Activated CD8-positive, alpha-beta memory T cell treated with anti-CD3 and anti-CD28 coated beads for 48 hours (primary cell): ENCODE measurements around the gene F13A1.

ENCODE experiments used
- DNase-seq, 3 experiments: peaks; one replicate each; pipeline ENCODE4 v3.0.0-alpha.2; 2020; ENCODE audit warnings: low read depth in 2 of 3, low spot score in 2 of 3

The F13A1 gene

DNA sequence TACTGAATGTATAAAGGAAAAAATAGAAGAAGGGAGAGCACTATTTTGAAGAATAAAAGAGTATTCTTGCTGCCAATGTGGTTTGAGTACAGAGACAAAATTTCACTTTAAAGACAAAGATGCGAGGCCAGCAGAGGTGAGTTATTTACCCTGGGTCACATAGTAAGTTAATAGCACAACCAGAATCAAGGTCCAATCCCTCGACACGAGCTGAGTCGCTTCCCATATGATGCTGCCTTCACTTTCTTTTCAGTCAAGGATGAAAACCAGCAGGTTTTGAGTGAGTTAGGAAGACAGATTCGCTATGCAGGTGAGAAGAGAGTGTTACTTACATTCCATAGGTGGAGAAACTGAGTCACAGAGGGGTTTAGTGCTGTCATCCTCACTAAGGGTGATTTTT is 75.8 kb downstream of the F13A1 start:
- no peak for DNase-seq

GRCh38 chr6:6243846-6244245 is 76.6 kb downstream of the F13A1 start:
- no peak for DNase-seq

GRCh38 chr6:6239598-6240581 is 80.6 kb downstream of the F13A1 start:
- no peak for DNase-seq

DNA sequence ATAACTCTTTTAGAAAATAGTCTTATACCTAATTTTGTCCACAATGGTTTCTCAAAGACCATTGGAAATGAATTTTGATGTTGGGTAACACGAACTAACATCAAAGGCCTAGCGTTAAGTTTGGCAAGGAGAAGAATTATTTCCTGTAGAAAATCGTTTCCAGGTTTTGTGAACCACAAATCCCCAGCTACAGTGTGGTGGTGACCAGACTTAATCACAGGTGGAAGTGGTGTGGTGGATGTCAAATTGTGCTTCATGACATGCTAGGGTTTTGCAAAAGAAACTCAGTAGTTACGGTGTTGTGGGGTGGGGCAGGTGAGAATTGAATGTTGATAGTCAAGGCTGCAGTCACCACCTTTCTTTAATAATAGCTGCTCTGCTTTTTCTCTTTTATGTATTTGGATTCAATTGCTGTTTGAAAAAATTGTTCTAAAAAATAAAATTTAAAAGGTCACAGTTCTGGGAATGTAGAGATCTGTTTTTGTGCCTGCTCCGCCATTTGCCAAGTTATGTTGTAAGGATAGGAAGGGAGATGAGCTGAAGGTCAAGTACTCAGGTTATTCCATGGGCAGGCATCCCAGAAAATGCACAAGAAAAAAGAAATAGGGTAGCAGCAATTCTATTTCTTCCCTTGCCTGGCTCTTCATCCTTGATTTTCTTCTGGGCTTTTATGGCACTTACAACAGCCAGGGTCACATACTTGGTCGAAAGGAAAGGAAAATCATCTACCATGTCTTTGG is 83.6 kb downstream of the F13A1 start:
- no peak for DNase-seq

- DNase-seq, result no peak
Observed at GRCh38 chr6:6235786-6236185, 84.7 kb downstream of the F13A1 start.

GRCh38 chr6:6234963-6235362 is 85.5 kb downstream of the F13A1 start:
- DNase-seq, result no peak

GRCh38 chr6:6230286-6230685 is 90.2 kb downstream of the F13A1 start:
- DNase-seq, result no peak

DNA sequence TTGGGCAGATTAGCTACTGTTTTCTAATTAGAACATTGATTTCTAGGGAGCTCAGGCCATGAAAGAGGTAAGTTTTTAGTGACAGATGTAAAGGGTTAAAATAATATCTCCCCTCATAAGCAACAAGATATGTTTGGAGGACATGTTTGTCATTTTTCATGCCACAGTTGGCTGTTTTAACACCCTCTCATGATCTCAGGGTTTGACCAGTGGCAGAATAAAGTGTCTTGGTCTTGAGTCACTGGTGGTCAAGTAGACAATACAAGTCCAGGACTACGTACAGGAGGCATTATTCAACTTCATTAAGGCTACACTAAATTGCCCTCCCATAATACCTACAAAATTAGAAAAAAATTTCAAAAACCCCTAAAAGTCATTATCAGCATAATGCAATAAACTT is 92.6 kb downstream of the F13A1 start:
- DNase-seq, result no peak

DNA sequence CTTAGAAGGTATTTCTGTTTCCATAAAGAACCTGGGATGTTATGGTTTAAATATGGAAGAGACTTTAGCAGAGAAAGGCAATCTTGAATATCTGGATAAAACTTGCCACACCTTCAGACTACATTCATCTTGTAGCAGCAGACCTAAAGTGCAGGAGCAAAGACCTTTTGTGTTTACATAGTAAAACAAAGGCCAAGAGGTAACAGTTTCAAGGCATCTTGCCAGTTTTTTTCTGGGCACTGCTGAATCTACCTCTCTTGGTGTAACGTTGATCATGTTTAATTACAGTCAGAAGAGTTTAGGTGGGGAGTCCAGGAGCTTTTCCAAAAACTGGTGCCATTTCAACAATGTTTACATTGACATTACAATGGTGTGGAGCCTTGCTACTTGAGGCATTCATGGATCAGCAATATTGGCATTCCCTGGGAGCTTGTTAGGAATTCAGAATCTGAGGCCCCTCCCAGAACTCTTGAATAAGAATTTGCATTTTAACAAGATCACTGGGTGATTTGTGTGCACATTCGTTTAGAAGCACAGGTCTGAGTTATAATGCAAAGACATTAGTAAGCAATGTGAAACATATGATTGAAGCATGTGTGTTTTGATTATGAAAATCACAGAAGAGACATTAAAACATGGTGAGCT is 94.5 kb downstream of the F13A1 start:
- no peak for DNase-seq

GRCh38 chr6:6224933-6225486 is 95.5 kb downstream of the F13A1 start:
- no peak for DNase-seq

GRCh38 chr6:6221787-6222535 is 98.5 kb downstream of the F13A1 start:
- DNase-seq, result no peak

- no peak for DNase-seq
Observed at GRCh38 chr6:6220718-6221117, 99.7 kb downstream of the F13A1 start.

DNA sequence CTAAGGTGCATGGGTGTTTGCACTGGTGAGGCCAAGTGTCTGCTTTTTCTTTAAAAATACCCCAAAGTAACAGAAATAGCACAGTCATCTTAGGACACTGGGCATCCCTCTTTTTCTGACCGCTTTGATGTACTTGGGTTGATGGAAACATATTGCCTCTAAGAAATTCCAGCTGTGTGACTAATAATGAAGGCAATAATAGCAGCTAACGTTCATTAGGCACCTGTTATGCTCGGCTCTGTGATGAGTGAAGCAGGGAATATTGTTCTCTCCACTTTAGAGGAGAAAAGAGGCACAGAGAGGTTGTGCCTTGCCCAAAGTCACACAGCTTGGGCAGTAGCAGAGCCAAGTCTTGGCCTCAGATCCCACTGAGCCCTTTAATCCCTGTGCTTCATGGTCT is 100.7 kb downstream of the F13A1 start:
- DNase-seq, result no peak

GRCh38 chr6:6218759-6219085 is 101.7 kb downstream of the F13A1 start:
- no peak for DNase-seq

- no peak for DNase-seq
Observed at GRCh38 chr6:6217855-6218758, 102.4 kb downstream of the F13A1 start.

DNA sequence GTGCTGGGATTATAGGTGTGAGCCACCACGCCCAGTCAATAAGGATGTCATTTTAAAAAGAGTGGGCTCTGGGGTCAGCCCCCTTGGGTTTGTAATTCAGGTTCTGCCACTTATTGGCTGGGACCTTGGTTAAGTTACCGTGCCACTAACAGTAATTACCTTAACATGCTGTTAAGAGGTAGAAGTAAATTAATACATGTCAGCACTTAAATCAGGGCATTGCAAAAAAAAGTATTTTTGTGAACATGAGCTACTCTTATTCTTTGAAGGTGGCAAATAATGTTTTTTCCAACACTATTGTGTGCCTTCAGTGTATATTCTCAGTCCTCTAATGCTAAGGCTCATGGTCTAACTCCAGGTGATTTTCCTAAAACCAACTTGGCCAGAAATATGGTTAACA is 109.5 kb downstream of the F13A1 start:
- no peak for DNase-seq

- DNase-seq, result no peak
Observed at GRCh38 chr6:6202886-6203285, 117.6 kb downstream of the F13A1 start.

GRCh38 chr6:6201200-6201599 is 119.3 kb downstream of the F13A1 start:
- DNase-seq, result no peak

- no peak for DNase-seq
Observed at GRCh38 chr6:6199678-6200077, 120.8 kb downstream of the F13A1 start.

DNA sequence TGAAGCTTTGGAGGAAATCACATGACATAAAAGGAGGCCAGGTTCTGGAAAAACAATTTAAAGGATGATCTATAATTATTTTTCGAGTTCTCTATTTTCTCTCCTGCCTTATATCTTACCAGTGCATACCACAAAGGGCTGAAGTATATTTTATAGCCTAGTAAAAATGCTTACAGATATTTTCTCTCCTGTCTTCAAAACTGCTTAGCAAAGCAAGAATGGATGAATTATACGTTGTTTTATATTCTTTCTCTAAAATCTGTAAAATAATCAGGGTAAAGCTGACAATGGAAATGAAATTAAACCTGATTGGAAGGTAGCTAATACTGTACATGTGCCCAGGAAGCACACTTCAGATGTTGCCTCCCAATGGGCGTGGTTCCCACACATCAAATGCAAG is 123.7 kb downstream of the F13A1 start:
- DNase-seq, result no peak
